MCF 10A (cell line): ENCODE data around the gene DLD. TPM values are rescaled to one million over a fixed set of nuclear protein-coding genes. Genes with fewer than 3 reads are reported as not detected.

Source experiments
- BruUV-seq: library from RNA; stranded (reverse); fragments of 400-500 nt; replicated peaks from 2 replicates; lab custom pipeline; 2021; lab: Mats Ljungman, UMichigan
- CTCF ChIA-PET: fragments of 300-600 bp; sonication (Branson Sonifier 250); formaldehyde crosslinking; extraction: SDS; loops from one replicate; lab custom pipeline; 2021; ENCODE audit warnings: antibody characterized with exemption, inconsistent platforms; lab: Yijun Ruan, JAX
- POLR2A ChIA-PET: fragments of 300-600, 350-650 bp; sonication (Branson Sonifier 250); formaldehyde crosslinking; extraction: SDS; loops from one replicate; lab custom pipeline; 2020; ENCODE audit warnings: antibody characterized with exemption, inconsistent platforms; lab: Yijun Ruan, JAX
- DNase-seq: peaks from one replicate; pipeline ENCODE4 v3.0.0-alpha.2; 2018; ENCODE audit not compliant: unreplicated experiment
- H3K27ac Mint-ChIP-seq: one replicate; pipeline ENCODE4 v1.8.0; 2022; ENCODE audit warnings: mild to moderate bottlenecking, low read depth, mixed read lengths; ENCODE audit not compliant: unreplicated experiment
- H3K27me3 Mint-ChIP-seq: one replicate; pipeline ENCODE4 v1.8.0; 2022; ENCODE audit warnings: mixed read lengths; ENCODE audit not compliant: insufficient read depth, unreplicated experiment
- H3K36me3 Mint-ChIP-seq: one replicate; pipeline ENCODE4 v1.8.0; 2022; ENCODE audit warnings: mild to moderate bottlenecking, moderate library complexity, mixed read lengths; ENCODE audit not compliant: insufficient read depth, unreplicated experiment
- H3K4me1 Mint-ChIP-seq: one replicate; pipeline ENCODE4 v1.8.0; 2022; ENCODE audit warnings: mixed read lengths; ENCODE audit not compliant: insufficient read depth, unreplicated experiment
- H3K4me3 Mint-ChIP-seq: one replicate; pipeline ENCODE4 v1.8.0; 2022; ENCODE audit warnings: mild to moderate bottlenecking, moderate library complexity, mixed read lengths; ENCODE audit not compliant: unreplicated experiment
- H3K9me3 Mint-ChIP-seq: one replicate; pipeline ENCODE4 v1.8.0; 2022; ENCODE audit warnings: mixed read lengths; ENCODE audit not compliant: unreplicated experiment
- intact Hi-C: fragments of 100-400 bp; cut with micrococcal nuclease; formaldehyde crosslinking; loops from 2 replicates; pipeline ENCODE4 v1.14.1; 2022
- total RNA-seq: library from RNA; stranded (reverse); gene quantifications from 2 replicates; pipeline ENCODE4 v1.2.3, GENCODE V29; 2022
- TF ChIP-seq, protein P1 (sequence below): fragments of 200-600 bp; IDR thresholded peaks from one replicate; pipeline ENCODE4 v1.8.0; 2022; ENCODE audit warnings: antibody characterized with exemption, mild to moderate bottlenecking; ENCODE audit not compliant: unreplicated experiment

The DLD gene
- total RNA-seq, 1 experiment from 2014 or later, result 83.0 TPM

DNA sequence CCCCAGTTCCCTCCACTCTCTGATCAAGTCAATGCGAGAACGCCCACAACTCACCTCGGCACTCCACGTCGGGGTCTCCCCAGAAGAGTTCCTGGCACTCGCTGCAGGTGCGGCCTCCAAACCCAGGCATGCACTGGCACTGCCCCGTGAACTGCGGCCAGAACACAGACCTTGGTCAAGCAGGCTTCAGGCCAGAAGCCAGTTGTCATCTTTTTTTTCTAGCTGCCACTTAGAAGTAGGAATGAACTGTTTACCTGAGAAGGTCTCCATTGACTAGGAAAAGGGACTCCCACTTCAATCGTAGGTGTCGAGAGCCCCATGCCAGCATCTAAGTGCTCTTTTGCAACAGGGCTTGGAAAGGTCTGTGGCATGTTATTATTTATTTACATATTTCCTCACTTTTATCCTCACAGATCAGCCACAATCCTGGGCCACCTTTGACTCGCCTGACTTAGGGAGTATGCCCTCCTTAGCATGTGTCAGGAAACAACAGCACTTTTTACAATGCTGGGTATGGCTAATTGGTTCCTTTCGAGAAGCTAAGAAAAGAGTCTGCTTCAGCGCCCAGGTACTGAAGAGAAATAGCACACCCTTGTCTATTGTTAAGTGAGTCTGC, 60.3 kb downstream of the DLD start:
- Mint-ChIP-seq H3K4me3 (no peak overlapping the region), H3K4me1 (peaks cover 41% of the 10 kb centered on the region), H3K27me3 (no peaks in the 10 kb centered on the region), H3K36me3 (no peaks in the 10 kb centered on the region), H3K27ac (peak overlapping the region; percentile 70), H3K9me3 (no peaks in the 10 kb centered on the region)
- DNase-seq, result peak; percentile 48
- intact Hi-C loops, result no loop called here
- CTCF ChIA-PET, result interaction anchor here (1.1 kb wide), 1 partner anchor 7 kb away, joined by 6 read pairs; no protein-coding TSS in a partner anchor
- TF ChIP-seq, protein P1, sequence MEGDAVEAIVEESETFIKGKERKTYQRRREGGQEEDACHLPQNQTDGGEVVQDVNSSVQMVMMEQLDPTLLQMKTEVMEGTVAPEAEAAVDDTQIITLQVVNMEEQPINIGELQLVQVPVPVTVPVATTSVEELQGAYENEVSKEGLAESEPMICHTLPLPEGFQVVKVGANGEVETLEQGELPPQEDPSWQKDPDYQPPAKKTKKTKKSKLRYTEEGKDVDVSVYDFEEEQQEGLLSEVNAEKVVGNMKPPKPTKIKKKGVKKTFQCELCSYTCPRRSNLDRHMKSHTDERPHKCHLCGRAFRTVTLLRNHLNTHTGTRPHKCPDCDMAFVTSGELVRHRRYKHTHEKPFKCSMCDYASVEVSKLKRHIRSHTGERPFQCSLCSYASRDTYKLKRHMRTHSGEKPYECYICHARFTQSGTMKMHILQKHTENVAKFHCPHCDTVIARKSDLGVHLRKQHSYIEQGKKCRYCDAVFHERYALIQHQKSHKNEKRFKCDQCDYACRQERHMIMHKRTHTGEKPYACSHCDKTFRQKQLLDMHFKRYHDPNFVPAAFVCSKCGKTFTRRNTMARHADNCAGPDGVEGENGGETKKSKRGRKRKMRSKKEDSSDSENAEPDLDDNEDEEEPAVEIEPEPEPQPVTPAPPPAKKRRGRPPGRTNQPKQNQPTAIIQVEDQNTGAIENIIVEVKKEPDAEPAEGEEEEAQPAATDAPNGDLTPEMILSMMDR, result no peak
- no TSS peak for BruUV-seq
- POLR2A ChIA-PET, result interaction anchor here (0.5 to 13.0 kb wide), 9 partner anchors 7 to 61 kb away, joined by 3 to 337 read pairs (median 6); partner anchors contain the start of gene LAMB1

DNA sequence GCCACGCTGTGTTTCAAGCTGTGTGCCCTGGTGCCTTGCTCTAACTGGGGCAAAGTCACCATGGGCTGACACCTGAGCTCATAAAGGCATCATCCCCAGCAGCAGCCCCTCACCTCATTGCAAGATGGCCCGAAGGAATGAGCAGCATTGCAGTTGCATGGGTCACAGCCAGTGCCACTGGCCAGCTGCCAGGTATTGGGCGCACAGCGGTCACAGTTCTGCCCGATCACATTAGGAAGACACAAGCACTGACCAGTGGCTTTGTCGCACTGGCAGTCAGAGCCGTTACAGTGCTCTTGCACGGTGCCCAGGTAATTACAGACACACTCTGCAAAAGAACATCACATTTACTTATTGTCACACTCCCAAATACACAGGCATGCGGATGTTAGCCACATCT, 60.9 kb downstream of the DLD start:
- ChIA-PET POLR2A (interaction anchor here (0.5 to 13.0 kb wide), 6 partner anchors 10 to 61 kb away, joined by 3 to 337 read pairs (median 8); partner anchors contain the start of gene LAMB1), CTCF (no interaction called here)
- Mint-ChIP-seq H3K9me3 (no peaks in the 10 kb centered on the region), H3K36me3 (no peaks in the 10 kb centered on the region), H3K4me1 (peaks cover 35% of the 10 kb centered on the region), H3K27me3 (no peaks in the 10 kb centered on the region), H3K4me3 (no peak overlapping the region), H3K27ac (peak overlapping the region; percentile 70)
- no peak for DNase-seq
- intact Hi-C loops, result no loop called here
- no TSS peak for BruUV-seq
- TF ChIP-seq, protein P1, result no peak

DNA sequence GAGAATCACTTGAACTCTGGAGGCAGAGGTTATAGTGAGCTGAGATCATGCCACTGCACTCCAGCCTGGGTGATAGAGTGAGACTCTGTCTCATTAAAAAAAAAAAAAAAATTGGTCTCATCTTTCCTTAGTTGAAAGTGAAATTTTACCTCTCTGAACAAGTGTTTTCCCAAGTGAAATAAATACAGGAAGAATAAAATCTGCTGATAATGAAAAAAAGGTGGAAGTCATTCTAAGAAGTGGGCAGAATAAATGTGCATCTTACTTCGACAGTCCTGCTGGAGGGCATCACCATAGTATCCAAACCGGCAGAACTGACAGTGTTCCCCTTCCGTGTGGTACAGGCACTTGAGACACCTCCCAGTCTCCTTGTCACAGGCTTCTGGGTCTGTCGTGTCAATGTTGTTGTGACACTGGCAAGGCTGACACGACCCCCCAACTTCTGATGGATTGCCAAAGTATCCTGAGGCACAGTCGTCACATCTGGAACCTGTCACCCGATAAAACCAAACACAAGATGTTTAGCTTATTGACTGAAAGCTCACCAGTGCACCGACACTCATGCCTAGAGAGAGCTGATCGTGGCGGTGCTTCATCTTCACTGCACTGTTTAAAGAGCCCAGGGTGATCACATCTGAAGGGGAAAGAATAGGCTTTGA, 62.4 kb downstream of the DLD start:
- CTCF ChIA-PET, result interaction anchor here (0.6 to 2.1 kb wide), 4 partner anchors 63 to 492 kb away, joined by 3 to 11 read pairs (median 4); no protein-coding TSS in a partner anchor
- intact Hi-C loops, result no loop called here
- H3K36me3 Mint-ChIP-seq, result no peaks in the 10 kb centered on the region

More for the DNA sequence above, 62.4 kb downstream of the DLD start:
- Mint-ChIP-seq H3K27me3 (no peaks in the 10 kb centered on the region), H3K9me3 (no peaks in the 10 kb centered on the region), H3K4me1 (peaks cover 32% of the 10 kb centered on the region), H3K27ac (peak overlapping the region; percentile 35), H3K4me3 (no peak overlapping the region)
- TF ChIP-seq, protein P1, result no peak
- BruUV-seq, result no TSS peak
- no peak for DNase-seq
- POLR2A ChIA-PET, result interaction anchor here (0.9 to 13.0 kb wide), 5 partner anchors 17 to 46 kb away, joined by 3 to 337 read pairs (median 4); no protein-coding TSS in a partner anchor
